Neural crest cell (in vitro differentiated cells): ENCODE data around the gene IGF2R. TPM values are rescaled to one million over a fixed set of nuclear protein-coding genes. Genes with fewer than 3 reads are reported as not detected.

Source experiments
- DNase-seq: peaks from one replicate; pipeline ENCODE4 v3.0.0; 2021; ENCODE audit warnings: low read depth, mixed read lengths, low spot score
- H3K27ac Mint-ChIP-seq: one replicate; pipeline ENCODE4 v1.8.0; 2021; ENCODE audit warnings: mild to moderate bottlenecking, mixed read lengths; ENCODE audit not compliant: unreplicated experiment
- H3K27me3 Mint-ChIP-seq: 2 replicates; pipeline ENCODE4 v1.8.0; 2021; ENCODE audit warnings: low read depth, mild to moderate bottlenecking, mixed read lengths
- H3K36me3 Mint-ChIP-seq: 2 replicates; pipeline ENCODE4 v1.8.0; 2021; ENCODE audit warnings: low read depth, mild to moderate bottlenecking, mixed read lengths
- H3K4me1 Mint-ChIP-seq: 2 replicates; pipeline ENCODE4 v1.8.0; 2021; ENCODE audit warnings: mixed read lengths
- H3K4me3 Mint-ChIP-seq: one replicate; pipeline ENCODE4 v1.8.0; 2021; ENCODE audit warnings: mild to moderate bottlenecking, mixed read lengths
- H3K9me3 Mint-ChIP-seq: 2 replicates; pipeline ENCODE4 v1.8.0; 2021; ENCODE audit warnings: mixed read lengths
- total RNA-seq: library from RNA; stranded (reverse); gene quantifications from 2 replicates; pipeline ENCODE4 v1.2.1, GENCODE V29; 2021
- TF ChIP-seq, protein P1 (sequence below): fragments of 200-600 bp; sonication (generic); conservative IDR thresholded peaks from 2 replicates; pipeline ENCODE4 v1.5.0; 2021; ENCODE audit warnings: antibody characterized with exemption, mild to moderate bottlenecking

IGF2R gene
- total RNA-seq, 1 donor from 2014 or later: 97.3 TPM

DNA sequence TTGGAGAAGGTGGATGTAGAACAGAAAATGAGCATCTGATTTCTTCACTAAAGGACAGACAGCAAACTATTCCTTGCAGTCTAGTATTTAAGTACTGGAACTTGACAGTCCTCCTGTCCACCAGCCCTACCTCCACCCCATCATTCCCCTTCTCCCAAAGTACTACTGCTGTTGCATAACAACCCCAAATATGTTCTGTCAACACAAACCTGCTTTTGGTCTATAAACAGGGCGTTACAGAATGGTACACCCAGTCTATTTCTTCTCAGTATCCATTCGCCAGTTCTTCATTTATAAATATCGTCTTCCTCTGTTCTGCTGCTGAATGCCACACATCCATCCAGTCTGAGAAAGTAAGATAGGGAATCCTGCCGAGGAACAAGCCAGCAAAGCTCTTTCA lies 125.1 kb downstream of the IGF2R start:
- peaks cover 18% of the 10 kb centered on the region for H3K36me3 Mint-ChIP-seq
- no peaks in the 10 kb centered on the region for H3K4me1 Mint-ChIP-seq
- no peak overlapping the region for H3K4me3 Mint-ChIP-seq
- H3K27ac Mint-ChIP-seq: no peak overlapping the region
- DNase-seq: no peak
- TF ChIP-seq, protein P1, sequence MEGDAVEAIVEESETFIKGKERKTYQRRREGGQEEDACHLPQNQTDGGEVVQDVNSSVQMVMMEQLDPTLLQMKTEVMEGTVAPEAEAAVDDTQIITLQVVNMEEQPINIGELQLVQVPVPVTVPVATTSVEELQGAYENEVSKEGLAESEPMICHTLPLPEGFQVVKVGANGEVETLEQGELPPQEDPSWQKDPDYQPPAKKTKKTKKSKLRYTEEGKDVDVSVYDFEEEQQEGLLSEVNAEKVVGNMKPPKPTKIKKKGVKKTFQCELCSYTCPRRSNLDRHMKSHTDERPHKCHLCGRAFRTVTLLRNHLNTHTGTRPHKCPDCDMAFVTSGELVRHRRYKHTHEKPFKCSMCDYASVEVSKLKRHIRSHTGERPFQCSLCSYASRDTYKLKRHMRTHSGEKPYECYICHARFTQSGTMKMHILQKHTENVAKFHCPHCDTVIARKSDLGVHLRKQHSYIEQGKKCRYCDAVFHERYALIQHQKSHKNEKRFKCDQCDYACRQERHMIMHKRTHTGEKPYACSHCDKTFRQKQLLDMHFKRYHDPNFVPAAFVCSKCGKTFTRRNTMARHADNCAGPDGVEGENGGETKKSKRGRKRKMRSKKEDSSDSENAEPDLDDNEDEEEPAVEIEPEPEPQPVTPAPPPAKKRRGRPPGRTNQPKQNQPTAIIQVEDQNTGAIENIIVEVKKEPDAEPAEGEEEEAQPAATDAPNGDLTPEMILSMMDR: no peak
- H3K27me3 Mint-ChIP-seq: no peaks in the 10 kb centered on the region
- H3K9me3 Mint-ChIP-seq: no peaks in the 10 kb centered on the region

DNA sequence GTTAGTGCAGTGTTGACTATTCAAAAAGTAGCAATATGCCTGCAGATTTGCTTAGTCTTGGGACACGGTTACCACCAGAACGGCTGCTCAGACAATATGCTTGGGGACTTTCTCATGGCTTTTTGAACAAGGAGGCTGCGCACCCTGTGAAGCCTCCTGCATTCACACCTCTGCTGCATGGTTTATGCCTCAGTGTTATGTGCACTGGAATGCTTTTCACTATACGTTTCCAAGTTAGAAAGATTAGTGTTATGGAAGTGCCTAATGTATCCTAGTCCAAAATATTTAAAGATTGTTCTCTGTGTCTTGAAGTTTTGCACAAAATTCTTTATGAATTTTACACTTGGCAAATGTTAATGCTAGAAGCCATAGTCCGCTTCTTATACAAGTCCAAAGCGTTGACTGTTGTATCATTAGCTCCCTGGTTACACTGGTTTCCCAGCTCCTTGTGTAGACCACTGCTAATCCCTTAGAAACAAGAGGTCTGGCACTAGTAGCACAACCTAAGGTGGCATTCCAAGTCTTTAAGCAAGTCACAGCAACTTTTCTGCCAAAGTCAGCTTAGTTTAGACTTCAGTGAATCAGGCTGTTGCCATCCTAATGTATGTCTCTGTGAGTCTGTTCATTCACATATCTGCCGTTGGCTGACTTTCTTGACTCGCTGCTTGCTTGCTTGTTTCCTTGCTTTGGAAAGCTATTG lies 126.4 kb downstream of the IGF2R start:
- Mint-ChIP-seq H3K4me3 (no peak overlapping the region), H3K27ac (no peak overlapping the region), H3K4me1 (no peaks in the 10 kb centered on the region), H3K36me3 (peaks cover 18% of the 10 kb centered on the region), H3K27me3 (no peaks in the 10 kb centered on the region), H3K9me3 (no peaks in the 10 kb centered on the region)
- DNase-seq: no peak
- TF ChIP-seq, protein P1: no peak

DNA sequence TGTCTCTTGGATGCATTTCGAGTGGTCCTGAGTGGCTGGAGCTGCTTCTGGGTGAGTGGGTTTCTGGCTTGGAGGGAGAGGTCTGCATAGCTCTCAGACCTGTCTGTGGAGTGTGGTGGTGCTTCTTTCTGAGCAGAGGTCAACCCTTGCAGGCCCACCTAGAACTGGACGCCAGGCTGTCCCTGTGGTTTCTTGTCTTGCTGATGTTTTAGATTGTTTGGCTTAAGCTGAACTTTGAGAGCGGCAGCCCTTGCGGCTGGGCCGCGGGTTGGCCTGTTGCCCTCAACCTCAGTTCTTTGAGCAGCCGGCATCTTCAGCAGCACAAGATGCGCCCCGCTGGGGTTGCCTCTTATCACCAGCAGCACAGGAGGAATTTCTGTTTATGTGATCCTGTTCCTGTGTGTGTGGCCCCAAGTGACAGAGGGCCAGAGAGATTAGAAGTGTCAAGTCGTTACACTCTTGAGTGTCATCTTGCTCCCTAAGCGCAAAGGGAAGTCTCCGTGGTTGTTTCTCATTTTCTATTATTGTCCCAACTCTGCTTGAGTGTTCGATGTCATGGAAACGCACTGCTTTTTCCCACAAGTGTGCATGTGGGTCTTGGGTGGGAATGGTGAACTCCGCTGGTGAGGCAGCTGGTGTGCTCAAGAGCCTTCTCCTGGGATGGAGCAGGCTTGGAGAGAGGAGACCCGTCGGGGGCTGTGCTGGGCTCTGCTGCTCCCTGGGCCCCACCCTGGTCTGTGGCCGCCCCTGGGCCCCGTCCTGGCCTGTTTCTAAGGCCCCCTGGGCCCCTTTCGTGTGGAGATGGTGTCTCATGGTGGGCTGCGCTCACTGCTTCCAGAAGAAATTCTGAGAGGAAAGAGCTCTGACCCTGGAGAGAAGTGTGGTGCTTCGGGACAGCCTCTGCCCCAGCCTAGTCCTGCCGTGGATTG lies 132.7 kb downstream of the IGF2R start:
- no peaks in the 10 kb centered on the region for H3K4me1 Mint-ChIP-seq
- H3K36me3 Mint-ChIP-seq: peaks cover 30% of the 10 kb centered on the region
- no peaks in the 10 kb centered on the region for H3K27me3 Mint-ChIP-seq

DNA sequence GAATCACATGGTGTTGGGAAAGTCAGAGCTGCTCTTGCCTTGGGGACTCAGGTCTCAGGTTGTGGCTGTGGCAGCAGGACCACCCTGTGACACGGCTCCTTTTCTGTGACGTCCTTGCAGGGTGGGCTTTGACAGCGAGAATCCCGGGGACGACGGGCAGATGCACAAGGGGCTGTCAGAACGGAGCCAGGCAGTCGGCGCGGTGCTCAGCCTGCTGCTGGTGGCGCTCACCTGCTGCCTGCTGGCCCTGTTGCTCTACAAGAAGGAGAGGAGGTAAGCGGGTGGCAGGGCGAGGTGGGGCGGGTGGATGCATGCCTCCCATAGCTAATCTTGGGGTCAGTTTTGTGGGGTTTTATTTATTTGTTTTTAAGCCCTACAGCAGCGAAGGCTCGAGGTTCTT lies 133.5 kb downstream of the IGF2R start:
- no peak overlapping the region for H3K4me3 Mint-ChIP-seq
- peaks cover 30% of the 10 kb centered on the region for H3K36me3 Mint-ChIP-seq
- H3K27ac Mint-ChIP-seq: no peak overlapping the region
- TF ChIP-seq, protein P1: no peak
- no peaks in the 10 kb centered on the region for H3K27me3 Mint-ChIP-seq
- no peaks in the 10 kb centered on the region for H3K4me1 Mint-ChIP-seq
- no peaks in the 10 kb centered on the region for H3K9me3 Mint-ChIP-seq
- no peak for DNase-seq

More for the DNA sequence above, 132.7 kb downstream of the IGF2R start:
- no peaks in the 10 kb centered on the region for H3K9me3 Mint-ChIP-seq
- H3K4me3 Mint-ChIP-seq: no peak overlapping the region
- H3K27ac Mint-ChIP-seq: peak overlapping the region; percentile 43
- TF ChIP-seq, protein P1: no peak
- no peak for DNase-seq

DNA sequence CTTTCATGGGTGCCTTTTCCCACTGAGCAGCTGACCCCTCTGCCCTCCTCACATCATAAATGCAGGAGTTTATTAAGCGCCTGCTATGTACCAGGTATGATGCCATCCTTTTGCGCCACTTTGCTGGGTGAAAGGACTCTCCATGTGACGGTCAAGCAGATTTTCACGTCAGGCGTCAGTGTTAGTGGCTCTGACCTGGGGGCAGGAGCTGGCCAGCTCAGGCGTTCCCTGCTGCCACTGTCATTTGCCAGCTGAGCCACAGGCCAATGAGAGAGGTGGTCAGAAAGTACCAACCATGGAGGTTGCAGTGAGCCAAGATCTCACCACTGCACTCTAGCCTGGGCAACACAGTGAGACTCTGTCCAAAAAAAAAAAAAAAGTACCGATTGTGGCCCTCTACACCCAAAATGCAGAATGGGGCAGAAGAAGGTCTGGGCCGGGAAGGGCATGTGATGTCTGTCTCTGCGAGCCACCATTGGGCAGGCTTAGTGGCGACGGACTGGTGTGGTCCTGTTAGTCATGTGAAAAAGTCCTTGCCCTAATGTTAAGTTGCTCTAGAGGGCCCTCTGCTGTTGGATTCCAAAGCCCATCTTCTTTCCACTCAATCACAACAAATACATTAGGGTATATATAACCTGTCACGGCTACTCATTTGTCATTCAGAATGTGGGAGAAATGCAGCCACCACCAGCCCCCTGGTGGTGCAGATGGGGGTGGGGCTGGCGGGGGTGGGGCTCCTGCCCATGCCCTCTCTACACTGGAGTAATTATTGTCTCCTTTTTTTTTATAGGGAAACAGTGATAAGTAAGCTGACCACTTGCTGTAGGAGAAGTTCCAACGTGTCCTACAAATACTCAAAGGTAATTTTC lies 134.3 kb downstream of the IGF2R start:
- H3K4me3 Mint-ChIP-seq: no peak overlapping the region
- H3K9me3 Mint-ChIP-seq: no peaks in the 10 kb centered on the region
- TF ChIP-seq, protein P1: peak; percentile 49
- H3K27me3 Mint-ChIP-seq: no peaks in the 10 kb centered on the region
- peaks cover 34% of the 10 kb centered on the region for H3K36me3 Mint-ChIP-seq
- no peaks in the 10 kb centered on the region for H3K4me1 Mint-ChIP-seq
- DNase-seq: peak; percentile 8
- no peak overlapping the region for H3K27ac Mint-ChIP-seq
